OCI-LY3 (cell line): ENCODE results near the gene NENF.
A peak's percentile ranks its signal among the peaks of the same experiment; 100 is the strongest.

Experiments
- CTCF ChIP-seq: fragments of 200-600, 300-600 bp; sonication (generic); IDR thresholded peaks from 2 replicates; pipeline ENCODE4 v1.5.1; 2014; ENCODE audit warnings: antibody characterized with exemption, low read length, low read depth
- EZH2phosphoT487 ChIP-seq: fragments of 200-600 bp; shearing (Covaris generic); IDR thresholded peaks from 2 replicates; pipeline ENCODE4 v1.6.1; 2018; ENCODE audit warnings: antibody characterized with exemption, mixed run types, low read depth

GRCh38 chr1:212457740-212458338 lies 25.1 kb downstream of the NENF start:
- TF ChIP-seq CTCF (peak; percentile 92), EZH2phosphoT487 (no peak)
